GM19395 (cell line): ENCODE results near the gene NSMCE1.
"Not testable (repeated sequence)": the region's sequence is repeated elsewhere in the genome, so short reads cannot be mapped to it uniquely, and the experiment has no call there.

Source experiments
- ATAC-seq: cut with Tn5 transposase; IDR thresholded peaks from one replicate; pipeline ENCODE4 v1.9.1; 2021; ENCODE audit warnings: mild to moderate bottlenecking, moderate library complexity; ENCODE audit not compliant: unreplicated experiment

NSMCE1 gene

GRCh38 chr16:27272697-27273096, 4.1 kb upstream of the NSMCE1 start:
- ATAC-seq, result not testable (repeated sequence)

- no peak for ATAC-seq
These were observed 3.5 kb upstream of the NSMCE1 start for GRCh38 chr16:27272076-27272475.

GRCh38 chr16:27270349-27270748, 1.8 kb upstream of the NSMCE1 start:
- ATAC-seq, result no peak

GRCh38 chr16:27269300-27270150, 953 bp upstream of the NSMCE1 start:
- ATAC-seq, result no peak

- ATAC-seq, result no peak
These were observed 1.4 kb downstream of the NSMCE1 start for GRCh38 chr16:27267037-27267677.

- no peak for ATAC-seq
These were observed 2.6 kb downstream of the NSMCE1 start for GRCh38 chr16:27265982-27266381.

- no peak for ATAC-seq
These were observed 4.4 kb downstream of the NSMCE1 start for GRCh38 chr16:27264151-27264550.

GRCh38 chr16:27262904-27263423, 5.6 kb downstream of the NSMCE1 start:
- ATAC-seq, result not testable (repeated sequence)

GRCh38 chr16:27259710-27260109, 8.9 kb downstream of the NSMCE1 start:
- no peak for ATAC-seq

- ATAC-seq, result no peak
These were observed 10.3 kb downstream of the NSMCE1 start for GRCh38 chr16:27258241-27258734.

GRCh38 chr16:27257271-27257670, 11.3 kb downstream of the NSMCE1 start:
- no peak for ATAC-seq

GRCh38 chr16:27256861-27257260, 11.7 kb downstream of the NSMCE1 start:
- no peak for ATAC-seq

GRCh38 chr16:27254262-27254811, 14.2 kb downstream of the NSMCE1 start:
- ATAC-seq, result peak; percentile 70

GRCh38 chr16:27253526-27253930, 15.0 kb downstream of the NSMCE1 start:
- ATAC-seq, result no peak

GRCh38 chr16:27252206-27252585, 16.4 kb downstream of the NSMCE1 start:
- ATAC-seq, result no peak

GRCh38 chr16:27251541-27252205, 16.9 kb downstream of the NSMCE1 start:
- no peak for ATAC-seq

GRCh38 chr16:27248886-27249285, 19.7 kb downstream of the NSMCE1 start:
- ATAC-seq, result not testable (repeated sequence)

GRCh38 chr16:27248036-27248435, 20.5 kb downstream of the NSMCE1 start:
- no peak for ATAC-seq

- not testable (repeated sequence) for ATAC-seq
These were observed 21.5 kb downstream of the NSMCE1 start for GRCh38 chr16:27247076-27247475.

- no peak for ATAC-seq
These were observed 22.1 kb downstream of the NSMCE1 start for GRCh38 chr16:27246439-27246838.
